Measurements from ENCODE around the gene COL20A1. TPM values are rescaled to one million over a fixed set of nuclear protein-coding genes. Genes with fewer than 3 reads are reported as not detected.
"Not testable (repeated sequence)": the region's sequence is repeated elsewhere in the genome, so short reads cannot be mapped to it uniquely, and the experiment has no call there.

Gene COL20A1
- total RNA-seq, 1 donor from 2014 or later, result not detected

DNA sequence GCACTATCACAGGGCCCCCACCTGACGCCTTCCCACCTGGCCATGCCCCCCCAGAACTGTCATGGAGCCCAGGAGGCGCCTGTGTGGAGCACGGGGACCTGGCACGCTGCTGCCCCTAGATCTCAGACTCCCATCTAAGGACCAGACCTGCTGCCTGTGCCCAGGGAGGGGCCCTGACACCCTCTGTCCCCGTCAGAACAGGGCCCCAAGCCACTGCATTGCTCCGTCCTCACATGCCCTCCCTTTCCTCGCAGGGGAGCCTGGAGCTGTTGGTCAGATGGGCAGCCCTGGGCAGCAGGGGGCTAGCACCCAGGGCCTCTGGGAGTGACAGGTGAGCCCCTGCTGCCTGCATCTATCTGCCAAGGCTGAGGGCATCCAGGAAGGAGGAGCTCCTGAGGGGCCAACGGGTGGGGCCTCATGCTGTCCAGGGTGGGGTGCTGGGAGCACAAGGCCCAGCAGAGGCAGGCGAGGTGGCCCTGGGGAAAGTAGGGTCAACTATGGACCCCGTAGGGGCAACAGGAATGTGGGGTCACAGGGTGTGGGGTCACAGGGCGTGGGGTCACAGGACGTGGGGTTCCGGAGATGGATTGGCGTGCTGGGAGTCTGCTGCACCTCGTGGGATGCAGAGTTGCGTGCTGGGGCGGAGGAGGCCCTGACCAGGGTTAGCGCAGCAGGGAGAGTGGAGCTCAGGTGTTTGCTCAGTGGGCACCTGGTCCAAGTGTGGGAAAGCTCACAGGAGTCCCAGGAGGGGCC, 36.5 kb downstream of the COL20A1 start:
- no peak for DNase-seq (ENCODE audit: low spot score)
- H3K9me3 Mint-ChIP-seq, result peaks cover 8% of the 10 kb centered on the region

DNA sequence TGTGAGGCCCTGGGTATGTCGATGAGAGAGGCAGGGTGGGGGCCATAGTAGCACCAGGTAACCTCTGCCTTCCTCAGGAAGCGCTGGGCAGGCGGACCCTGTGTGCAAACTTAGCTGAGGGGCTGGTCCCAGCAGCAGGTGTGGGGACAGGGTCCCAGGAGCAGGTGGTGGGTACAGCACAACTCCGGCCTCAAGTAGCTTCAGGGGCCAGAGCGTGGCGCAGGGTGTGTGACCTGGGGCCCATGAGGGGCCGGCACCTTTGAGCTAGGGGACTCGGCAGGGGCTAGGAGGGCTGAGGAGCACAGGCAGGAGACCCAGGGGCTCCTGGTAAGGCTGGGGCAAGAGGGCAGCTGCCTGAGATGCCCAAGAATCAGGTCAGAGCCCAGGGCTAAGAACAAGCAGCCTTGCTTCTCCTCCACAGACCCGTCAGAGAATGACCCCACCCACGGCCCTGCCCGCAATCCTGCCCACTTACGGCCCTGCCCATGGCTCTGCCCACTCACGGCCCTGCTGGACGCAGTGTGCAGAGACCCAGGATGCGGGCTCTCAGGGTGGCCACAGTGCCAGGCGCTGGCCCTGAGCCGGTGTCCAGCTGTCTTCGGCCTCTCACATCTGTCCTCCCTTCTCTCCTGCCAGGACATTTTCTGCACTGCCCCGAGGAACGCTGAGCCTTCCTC, 37.2 kb downstream of the COL20A1 start:
- peaks cover 8% of the 10 kb centered on the region for H3K9me3 Mint-ChIP-seq
- H3K27ac Mint-ChIP-seq, result no peak overlapping the region

More for the DNA sequence above, 36.5 kb downstream of the COL20A1 start:
- Mint-ChIP-seq H3K4me1 (ENCODE audit: low read depth) (no peaks in the 10 kb centered on the region), H3K27ac (no peak overlapping the region), H3K36me3 (ENCODE audit: low read depth) (no peaks in the 10 kb centered on the region), H3K4me3 (no peak overlapping the region), H3K27me3 (ENCODE audit: insufficient read depth) (no peaks in the 10 kb centered on the region)
- intact Hi-C loops (cut with micrococcal nuclease), result no loop called here

DNA sequence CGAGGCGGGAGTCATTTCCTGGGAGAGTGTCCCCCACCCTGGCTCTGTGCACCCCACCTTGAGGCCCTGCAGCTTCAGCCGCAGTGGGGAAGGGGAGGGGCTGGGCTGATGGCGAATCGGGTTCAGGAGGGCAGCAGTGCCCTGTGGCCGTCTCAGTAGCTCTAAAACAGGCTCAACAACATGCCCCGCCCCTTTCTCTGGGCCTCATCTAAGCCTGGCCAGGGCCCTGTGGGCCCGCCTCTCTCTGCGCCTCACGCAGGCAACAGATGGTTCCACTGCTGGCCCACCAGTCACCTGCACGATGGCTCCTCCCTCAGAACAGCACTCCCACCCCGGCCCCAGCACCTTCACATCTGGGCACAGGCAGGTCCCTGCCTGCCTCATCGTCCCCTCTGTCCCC, 38.0 kb downstream of the COL20A1 start:
- Mint-ChIP-seq H3K4me1 (ENCODE audit: low read depth) (no peaks in the 10 kb centered on the region), H3K27me3 (ENCODE audit: insufficient read depth) (no peaks in the 10 kb centered on the region), H3K9me3 (peaks cover 8% of the 10 kb centered on the region), H3K36me3 (ENCODE audit: low read depth) (no peaks in the 10 kb centered on the region), H3K27ac (no peak overlapping the region), H3K4me3 (no peak overlapping the region)
- DNase-seq (ENCODE audit: low spot score), result no peak
- intact Hi-C loops (cut with micrococcal nuclease), result no loop called here

More for the DNA sequence above, 37.2 kb downstream of the COL20A1 start:
- no peaks in the 10 kb centered on the region for H3K36me3 Mint-ChIP-seq (ENCODE audit: low read depth)
- no peaks in the 10 kb centered on the region for H3K27me3 Mint-ChIP-seq (ENCODE audit: insufficient read depth)
- no peak for DNase-seq (ENCODE audit: low spot score)
- intact Hi-C loops (cut with micrococcal nuclease), result no loop called here
- no peaks in the 10 kb centered on the region for H3K4me1 Mint-ChIP-seq (ENCODE audit: low read depth)
- H3K4me3 Mint-ChIP-seq, result no peak overlapping the region

DNA sequence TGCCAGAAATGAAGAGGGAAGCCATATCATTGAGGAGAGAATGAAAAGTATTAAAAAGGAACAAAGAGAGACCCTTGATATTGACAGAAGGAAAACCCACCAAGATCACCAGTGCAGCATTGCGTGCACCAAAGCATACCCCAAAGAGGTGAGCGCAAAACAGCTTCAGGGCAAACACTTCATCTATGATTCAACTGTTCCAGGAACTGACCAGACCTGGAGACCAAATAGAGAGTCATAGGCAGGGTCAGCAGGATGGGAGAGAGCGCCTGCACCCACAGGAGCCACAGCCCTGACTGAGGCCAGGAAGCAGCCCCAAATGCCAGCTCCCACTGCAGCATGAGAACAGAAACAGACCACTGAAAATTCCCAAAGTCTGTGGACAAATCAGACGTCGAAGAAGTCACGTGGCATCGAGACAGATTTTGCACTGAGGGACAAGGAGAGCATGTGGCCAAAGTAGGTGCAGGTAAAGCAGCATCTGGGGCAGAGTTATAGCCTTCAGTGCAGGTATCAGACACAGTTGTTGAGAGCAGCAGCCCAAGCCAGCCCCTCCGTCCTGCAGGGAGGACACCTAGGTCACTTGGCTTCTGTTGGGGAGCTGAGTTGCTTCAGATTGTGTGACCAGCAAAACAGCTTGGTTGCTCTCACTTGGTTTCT, 38.9 kb downstream of the COL20A1 start:
- no peaks in the 10 kb centered on the region for H3K27me3 Mint-ChIP-seq (ENCODE audit: insufficient read depth)
- no peak for DNase-seq (ENCODE audit: low spot score)
- intact Hi-C loops (cut with micrococcal nuclease), result no loop called here
- no peaks in the 10 kb centered on the region for H3K36me3 Mint-ChIP-seq (ENCODE audit: low read depth)
- H3K4me3 Mint-ChIP-seq, result no peak overlapping the region
- no peak overlapping the region for H3K27ac Mint-ChIP-seq
- peaks cover 8% of the 10 kb centered on the region for H3K9me3 Mint-ChIP-seq
- no peaks in the 10 kb centered on the region for H3K4me1 Mint-ChIP-seq (ENCODE audit: low read depth)

- peaks cover 2% of the 10 kb centered on the region for H3K27me3 Mint-ChIP-seq (ENCODE audit: insufficient read depth)
- no peak overlapping the region for H3K27ac Mint-ChIP-seq
- intact Hi-C loops (cut with micrococcal nuclease), result no loop called here
- H3K4me1 Mint-ChIP-seq (ENCODE audit: low read depth), result no peaks in the 10 kb centered on the region
- H3K4me3 Mint-ChIP-seq, result no peak overlapping the region
- peaks cover 8% of the 10 kb centered on the region for H3K9me3 Mint-ChIP-seq
- DNase-seq (ENCODE audit: low spot score), result no peak
- no peaks in the 10 kb centered on the region for H3K36me3 Mint-ChIP-seq (ENCODE audit: low read depth)
Observed at GRCh38 chr20:63332488-63333240, 39.7 kb downstream of the COL20A1 start.

DNA sequence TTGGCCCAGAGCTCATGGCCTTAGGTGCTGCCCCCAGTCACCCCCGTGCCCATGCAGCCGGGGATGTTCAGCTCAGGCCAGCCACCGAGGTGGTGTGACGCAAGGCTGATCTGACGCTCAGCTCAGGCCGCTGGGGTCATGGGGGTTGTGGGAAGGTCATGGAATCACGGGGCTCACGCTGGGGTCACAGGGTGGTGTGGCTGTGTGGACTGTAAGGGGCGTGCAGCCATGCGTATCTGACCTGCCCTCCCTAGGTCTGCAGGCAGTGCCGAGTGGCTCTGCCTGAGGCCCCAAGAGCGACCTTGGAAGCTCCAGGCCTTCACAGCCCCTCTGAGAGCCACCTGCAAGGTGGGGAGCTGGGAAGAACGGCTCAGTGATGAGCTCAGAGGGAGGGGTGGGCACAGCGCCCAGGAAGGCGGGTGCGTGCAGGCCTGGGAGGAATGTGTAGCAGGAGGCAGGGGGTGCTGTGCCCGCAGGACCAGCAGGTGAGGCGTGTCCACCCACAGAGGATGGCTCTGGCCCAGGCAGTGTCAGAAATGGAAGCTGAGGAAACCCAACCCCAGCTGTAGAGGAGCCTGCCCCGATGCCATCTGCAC, 40.4 kb downstream of the COL20A1 start:
- intact Hi-C loops (cut with micrococcal nuclease), result no loop called here
- DNase-seq (ENCODE audit: low spot score), result no peak
- H3K9me3 Mint-ChIP-seq, result peaks cover 12% of the 10 kb centered on the region
- H3K36me3 Mint-ChIP-seq (ENCODE audit: low read depth), result no peaks in the 10 kb centered on the region
- H3K4me1 Mint-ChIP-seq (ENCODE audit: low read depth), result no peaks in the 10 kb centered on the region
- peaks cover 2% of the 10 kb centered on the region for H3K27me3 Mint-ChIP-seq (ENCODE audit: insufficient read depth)
- no peak overlapping the region for H3K4me3 Mint-ChIP-seq
- no peak overlapping the region for H3K27ac Mint-ChIP-seq

GRCh38 chr20:63334356-63334755, 41.4 kb downstream of the COL20A1 start:
- Mint-ChIP-seq H3K4me1 (ENCODE audit: low read depth) (no peaks in the 10 kb centered on the region), H3K4me3 (no peak overlapping the region), H3K9me3 (peaks cover 18% of the 10 kb centered on the region), H3K36me3 (ENCODE audit: low read depth) (no peaks in the 10 kb centered on the region), H3K27me3 (ENCODE audit: insufficient read depth) (peaks cover 2% of the 10 kb centered on the region), H3K27ac (no peak overlapping the region)
- intact Hi-C loops (cut with micrococcal nuclease), result no loop called here
- no peak for DNase-seq (ENCODE audit: low spot score)

- H3K4me3 Mint-ChIP-seq; H3K27ac Mint-ChIP-seq; H3K36me3 Mint-ChIP-seq (ENCODE audit: low read depth); DNase-seq (ENCODE audit: low spot score); intact Hi-C loops (cut with micrococcal nuclease); H3K4me1 Mint-ChIP-seq (ENCODE audit: low read depth); H3K27me3 Mint-ChIP-seq (ENCODE audit: insufficient read depth): not testable (repeated sequence)
- peaks cover 25% of the 10 kb centered on the region for H3K9me3 Mint-ChIP-seq
Observed at GRCh38 chr20:63335060-63335459, 42.1 kb downstream of the COL20A1 start.

GRCh38 chr20:63335711-63336110, 42.7 kb downstream of the COL20A1 start:
- Mint-ChIP-seq H3K4me1 (ENCODE audit: low read depth) (no peaks in the 10 kb centered on the region), H3K27me3 (ENCODE audit: insufficient read depth) (peaks cover 2% of the 10 kb centered on the region), H3K36me3 (ENCODE audit: low read depth) (no peaks in the 10 kb centered on the region), H3K9me3 (peaks cover 30% of the 10 kb centered on the region), H3K27ac (no peak overlapping the region), H3K4me3 (no peak overlapping the region)
- no peak for DNase-seq (ENCODE audit: low spot score)
- intact Hi-C loops (cut with micrococcal nuclease), result no loop called here

GRCh38 chr20:63336232-63336752, 43.3 kb downstream of the COL20A1 start:
- Mint-ChIP-seq H3K27me3 (ENCODE audit: insufficient read depth) (peaks cover 2% of the 10 kb centered on the region), H3K27ac (no peak overlapping the region)
- no peak for DNase-seq (ENCODE audit: low spot score)

DNA sequence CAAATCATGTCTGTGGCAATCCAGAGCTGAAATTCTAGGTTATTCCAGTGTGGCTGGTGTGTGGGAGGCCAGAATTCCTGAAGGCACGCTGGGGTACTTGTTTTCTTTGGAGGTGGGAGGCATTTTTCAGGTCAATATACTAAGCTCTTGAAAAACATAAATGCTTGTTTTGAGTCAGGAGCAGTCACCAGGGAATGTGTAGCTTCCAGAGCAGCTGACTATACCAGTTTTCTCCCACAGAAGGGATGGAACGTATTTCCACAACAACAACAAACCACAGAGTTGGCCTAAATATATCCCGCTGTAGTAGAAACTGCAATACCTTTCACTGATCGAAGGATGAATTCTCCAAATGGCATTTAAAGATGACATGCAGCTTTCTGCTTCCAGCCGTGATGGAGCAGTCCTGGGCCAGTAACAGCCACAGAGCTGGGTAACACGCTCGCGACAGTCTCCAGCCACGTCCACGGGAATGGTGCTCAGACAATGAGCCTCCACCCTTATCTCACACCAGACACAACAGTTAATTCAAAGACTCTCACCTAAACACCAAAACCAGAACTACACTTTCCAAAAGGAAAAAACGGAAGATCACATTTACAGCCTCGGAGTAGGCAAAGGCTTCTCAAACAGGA, 44.9 kb downstream of the COL20A1 start:
- H3K4me3 Mint-ChIP-seq, result no peak overlapping the region
- H3K27me3 Mint-ChIP-seq (ENCODE audit: insufficient read depth), result peaks cover 2% of the 10 kb centered on the region
- H3K36me3 Mint-ChIP-seq (ENCODE audit: low read depth), result no peaks in the 10 kb centered on the region
- peaks cover 24% of the 10 kb centered on the region for H3K9me3 Mint-ChIP-seq
- DNase-seq (ENCODE audit: low spot score), result no peak
- H3K27ac Mint-ChIP-seq, result no peak overlapping the region
- no peaks in the 10 kb centered on the region for H3K4me1 Mint-ChIP-seq (ENCODE audit: low read depth)
- intact Hi-C loops (cut with micrococcal nuclease), result no loop called here

More at GRCh38 chr20:63336232-63336752, 43.3 kb downstream of the COL20A1 start:
- intact Hi-C loops (cut with micrococcal nuclease), result no loop called here
- Mint-ChIP-seq H3K4me1 (ENCODE audit: low read depth) (no peaks in the 10 kb centered on the region), H3K36me3 (ENCODE audit: low read depth) (no peaks in the 10 kb centered on the region), H3K9me3 (peaks cover 32% of the 10 kb centered on the region), H3K4me3 (no peak overlapping the region)
